ENCODE measurements around the gene REX1BD.

- TF ChIP-seq, protein P1, sequence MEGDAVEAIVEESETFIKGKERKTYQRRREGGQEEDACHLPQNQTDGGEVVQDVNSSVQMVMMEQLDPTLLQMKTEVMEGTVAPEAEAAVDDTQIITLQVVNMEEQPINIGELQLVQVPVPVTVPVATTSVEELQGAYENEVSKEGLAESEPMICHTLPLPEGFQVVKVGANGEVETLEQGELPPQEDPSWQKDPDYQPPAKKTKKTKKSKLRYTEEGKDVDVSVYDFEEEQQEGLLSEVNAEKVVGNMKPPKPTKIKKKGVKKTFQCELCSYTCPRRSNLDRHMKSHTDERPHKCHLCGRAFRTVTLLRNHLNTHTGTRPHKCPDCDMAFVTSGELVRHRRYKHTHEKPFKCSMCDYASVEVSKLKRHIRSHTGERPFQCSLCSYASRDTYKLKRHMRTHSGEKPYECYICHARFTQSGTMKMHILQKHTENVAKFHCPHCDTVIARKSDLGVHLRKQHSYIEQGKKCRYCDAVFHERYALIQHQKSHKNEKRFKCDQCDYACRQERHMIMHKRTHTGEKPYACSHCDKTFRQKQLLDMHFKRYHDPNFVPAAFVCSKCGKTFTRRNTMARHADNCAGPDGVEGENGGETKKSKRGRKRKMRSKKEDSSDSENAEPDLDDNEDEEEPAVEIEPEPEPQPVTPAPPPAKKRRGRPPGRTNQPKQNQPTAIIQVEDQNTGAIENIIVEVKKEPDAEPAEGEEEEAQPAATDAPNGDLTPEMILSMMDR (IDR thresholded peaks at IDR 0.05; ENCODE audit: borderline replicate concordance, extremely low read depth, low read length, poor library complexity, severe bottlenecking): no peak
- no peak for TF ChIP-seq EZH2 (IDR thresholded peaks at IDR 0.05; ENCODE audit: borderline replicate concordance, low read depth, low read length, severe bottlenecking)
Measured at GRCh38 chr19:18617562-18617961, 29.0 kb downstream of the REX1BD start.
